22Rv1 (cell line): ENCODE data around the gene SCGB1D4.
"Not testable (repeated sequence)": the region's sequence is repeated elsewhere in the genome, so short reads cannot be mapped to it uniquely, and the experiment has no call there.

Source experiments
- H3K27ac ChIP-seq: fragments of 450-650 bp; 2 replicates; pipeline ENCODE4 v1.5.1; 2017
- CTCF ChIP-seq: fragments of 450-650 bp; IDR thresholded peaks from 2 replicates; pipeline ENCODE4 v1.5.1; 2017; ENCODE audit warnings: mild to moderate bottlenecking
- ZFX ChIP-seq: fragments of 450-650 bp; IDR thresholded peaks from 2 replicates; pipeline ENCODE4 v1.6.1; 2017; ENCODE audit warnings: antibody characterized with exemption, borderline replicate concordance

Gene SCGB1D4

GRCh38 chr11:62337303-62338181 lies 38.7 kb upstream of the SCGB1D4 start, which contains the start of gene ASRGL1:
Gene ASRGL1 (plus strand): TSS chr11:62337448. CDS start chr11:62337978, 530 bp downstream.
- peak within 1 kb of the TSS; percentile 32 for H3K27ac ChIP-seq
- no peak for TF ChIP-seq ZFX
- TF ChIP-seq CTCF, result no peak

- peak overlapping the region; percentile 32 for H3K27ac ChIP-seq
Measured at GRCh38 chr11:62336949-62337302, 38.1 kb upstream of the SCGB1D4 start.

GRCh38 chr11:62333768-62334167 lies 34.9 kb upstream of the SCGB1D4 start:
- no peak overlapping the region for H3K27ac ChIP-seq
- no peak for TF ChIP-seq CTCF
- no peak for TF ChIP-seq ZFX

GRCh38 chr11:62331264-62331663 lies 32.4 kb upstream of the SCGB1D4 start:
- not testable (repeated sequence) for H3K27ac ChIP-seq

- H3K27ac ChIP-seq, result not testable (repeated sequence)
Measured at GRCh38 chr11:62327541-62327940, 28.7 kb upstream of the SCGB1D4 start.

GRCh38 chr11:62326719-62327118 lies 27.8 kb upstream of the SCGB1D4 start:
- not testable (repeated sequence) for H3K27ac ChIP-seq

GRCh38 chr11:62325781-62326180 lies 26.9 kb upstream of the SCGB1D4 start:
- not testable (repeated sequence) for H3K27ac ChIP-seq

- peak overlapping the region; percentile 55 for H3K27ac ChIP-seq
- TF ChIP-seq CTCF (peak; percentile 97), ZFX (no peak)
Measured at GRCh38 chr11:62324731-62325556, 26.1 kb upstream of the SCGB1D4 start.

- TF ChIP-seq ZFX (no peak), CTCF (no peak)
- no peak overlapping the region for H3K27ac ChIP-seq
Measured at GRCh38 chr11:62322524-62322923, 23.6 kb upstream of the SCGB1D4 start.

- TF ChIP-seq CTCF (no peak), ZFX (no peak)
- H3K27ac ChIP-seq, result no peak overlapping the region
Measured at GRCh38 chr11:62315431-62315830, 16.6 kb upstream of the SCGB1D4 start.
